Measurements from ENCODE around the gene SPATA2L.
A peak's percentile ranks its signal among the peaks of the same experiment; 100 is the strongest.

Gene SPATA2L

DNA sequence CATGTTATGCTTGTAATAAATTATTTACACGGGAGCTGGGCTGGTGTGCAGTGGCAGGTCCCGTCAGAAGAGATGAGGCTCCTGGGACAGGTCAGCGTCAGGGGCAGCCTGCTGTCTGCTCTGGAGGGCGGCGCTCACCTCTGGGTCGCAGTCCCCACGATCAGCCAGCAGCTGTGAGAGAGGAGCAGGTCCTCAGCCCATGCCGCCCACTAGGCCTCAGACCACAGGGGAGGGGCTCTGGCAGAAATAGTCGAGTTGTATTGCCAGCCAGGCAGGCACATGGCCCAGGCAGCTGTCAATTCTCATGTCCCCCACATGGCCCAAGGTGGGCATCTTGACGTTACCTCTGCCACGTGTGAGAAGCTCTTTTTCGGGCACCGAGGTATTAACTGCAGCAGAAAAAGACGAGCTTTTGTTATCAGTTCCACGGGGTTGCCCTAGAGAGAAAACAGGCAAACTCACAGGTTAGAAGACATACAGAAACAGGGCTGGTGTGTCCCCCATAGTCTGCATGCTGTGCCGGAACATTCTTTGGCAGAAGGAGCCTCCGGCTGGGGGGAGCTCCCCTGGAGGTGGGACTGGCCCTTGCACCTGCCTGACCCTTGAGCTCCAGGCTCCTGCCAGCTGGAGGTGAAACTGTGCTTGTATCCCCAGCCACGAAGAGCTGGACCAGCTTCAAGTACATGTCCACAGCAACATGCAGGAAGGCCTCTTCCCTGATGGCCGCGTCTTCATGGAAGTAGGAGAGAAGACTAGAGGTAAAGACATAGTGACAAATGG, 37.2 kb upstream of the SPATA2L start:
- Histone ChIP-seq H3K36me3 (peaks cover 100% of the 10 kb centered on the region), H3K4me1 (peaks cover 19% of the 10 kb centered on the region), H4K20me1 (peaks cover 76% of the 10 kb centered on the region), H3K9ac (no peak overlapping the region), H3K27me3 (no peaks in the 10 kb centered on the region), H3K27ac (no peak overlapping the region), H3K4me3 (no peak overlapping the region), H3K9me3 (no peaks in the 10 kb centered on the region), H3K4me2 (no peak overlapping the region)
- TF ChIP-seq Cebpa-rat (IDR thresholded peaks at IDR 0.05), result no peak

- H3K4me3 ChIP-seq, result no peak overlapping the region
- H4K20me1 ChIP-seq, result peaks cover 83% of the 10 kb centered on the region
- no peak for TF ChIP-seq Cebpa-rat (IDR thresholded peaks at IDR 0.05)
- peaks cover 100% of the 10 kb centered on the region for H3K36me3 ChIP-seq
- no peak overlapping the region for H3K27ac ChIP-seq
- no peak overlapping the region for H3K9ac ChIP-seq
- no peaks in the 10 kb centered on the region for H3K27me3 ChIP-seq
- peaks cover 19% of the 10 kb centered on the region for H3K4me1 ChIP-seq
- no peaks in the 10 kb centered on the region for H3K9me3 ChIP-seq
- H3K4me2 ChIP-seq, result peak overlapping the region; percentile 56; the same call in 1 of the 2 replicates
These were observed 36.5 kb upstream of the SPATA2L start for GRCh38 chr16:89738072-89738377.

- H3K27ac ChIP-seq, result no peak overlapping the region
- H4K20me1 ChIP-seq, result peaks cover 88% of the 10 kb centered on the region
- H3K4me2 ChIP-seq, result peak overlapping the region; percentile 56
- H3K36me3 ChIP-seq, result peaks cover 100% of the 10 kb centered on the region
- peaks cover 19% of the 10 kb centered on the region for H3K4me1 ChIP-seq
- no peak overlapping the region for H3K4me3 ChIP-seq
- TF ChIP-seq Cebpa-rat (IDR thresholded peaks at IDR 0.05), result no peak
- H3K27me3 ChIP-seq, result no peaks in the 10 kb centered on the region
- no peak overlapping the region for H3K9ac ChIP-seq
- H3K9me3 ChIP-seq, result no peaks in the 10 kb centered on the region
These were observed 36.0 kb upstream of the SPATA2L start for GRCh38 chr16:89737341-89738071.

- H3K36me3 ChIP-seq, result peaks cover 100% of the 10 kb centered on the region
- H3K27ac ChIP-seq, result no peak overlapping the region
- no peaks in the 10 kb centered on the region for H3K9me3 ChIP-seq
- H3K9ac ChIP-seq, result no peak overlapping the region
- TF ChIP-seq Cebpa-rat (IDR thresholded peaks at IDR 0.05), result no peak
- H3K4me1 ChIP-seq, result peaks cover 19% of the 10 kb centered on the region
- peak overlapping the region; percentile 56 for H3K4me2 ChIP-seq
- H3K27me3 ChIP-seq, result no peaks in the 10 kb centered on the region
- H3K4me3 ChIP-seq, result no peak overlapping the region
- H4K20me1 ChIP-seq, result peaks cover 96% of the 10 kb centered on the region
These were observed 35.0 kb upstream of the SPATA2L start for GRCh38 chr16:89736554-89736953.

GRCh38 chr16:89733792-89734191, 32.3 kb upstream of the SPATA2L start:
- Histone ChIP-seq H4K20me1 (peaks cover 94% of the 10 kb centered on the region), H3K9me3 (no peaks in the 10 kb centered on the region), H3K27me3 (no peaks in the 10 kb centered on the region), H3K9ac (no peak overlapping the region), H3K36me3 (peaks cover 99% of the 10 kb centered on the region), H3K27ac (no peak overlapping the region), H3K4me3 (no peak overlapping the region), H3K4me1 (peaks cover 19% of the 10 kb centered on the region), H3K4me2 (no peak overlapping the region)
- TF ChIP-seq Cebpa-rat (IDR thresholded peaks at IDR 0.05), result no peak

GRCh38 chr16:89733322-89733721, 31.8 kb upstream of the SPATA2L start:
- no peaks in the 10 kb centered on the region for H3K27me3 ChIP-seq
- no peak for TF ChIP-seq Cebpa-rat (IDR thresholded peaks at IDR 0.05)
- no peak overlapping the region for H3K27ac ChIP-seq
- peaks cover 99% of the 10 kb centered on the region for H3K36me3 ChIP-seq
- peaks cover 19% of the 10 kb centered on the region for H3K4me1 ChIP-seq
- H3K4me3 ChIP-seq, result no peak overlapping the region
- H4K20me1 ChIP-seq, result peaks cover 91% of the 10 kb centered on the region
- no peaks in the 10 kb centered on the region for H3K9me3 ChIP-seq
- H3K9ac ChIP-seq, result no peak overlapping the region
- no peak overlapping the region for H3K4me2 ChIP-seq

DNA sequence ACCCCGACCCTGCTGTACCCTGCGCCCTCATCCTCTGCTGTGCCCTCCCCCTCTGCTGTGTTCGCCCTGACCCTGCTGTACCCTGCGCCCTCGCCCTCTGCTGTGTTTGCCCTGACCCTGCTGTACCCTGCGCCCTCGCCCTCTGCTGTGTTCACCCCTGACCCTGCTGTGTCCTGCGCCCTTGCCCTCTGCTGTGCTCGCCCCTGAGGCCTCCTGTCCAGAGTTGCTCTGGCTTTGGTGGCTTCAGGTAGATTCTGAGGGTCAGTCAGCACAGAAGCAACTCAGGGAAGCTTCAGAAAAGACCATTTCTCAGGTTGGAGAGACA, 31.4 kb upstream of the SPATA2L start:
- Histone ChIP-seq H3K27me3 (no peaks in the 10 kb centered on the region), H3K27ac (no peak overlapping the region), H3K4me3 (no peak overlapping the region), H3K4me1 (peaks cover 17% of the 10 kb centered on the region), H3K36me3 (peaks cover 99% of the 10 kb centered on the region), H3K4me2 (no peak overlapping the region), H3K9ac (no peak overlapping the region), H3K9me3 (no peaks in the 10 kb centered on the region), H4K20me1 (peaks cover 91% of the 10 kb centered on the region)
- no peak for TF ChIP-seq Cebpa-rat (IDR thresholded peaks at IDR 0.05)

DNA sequence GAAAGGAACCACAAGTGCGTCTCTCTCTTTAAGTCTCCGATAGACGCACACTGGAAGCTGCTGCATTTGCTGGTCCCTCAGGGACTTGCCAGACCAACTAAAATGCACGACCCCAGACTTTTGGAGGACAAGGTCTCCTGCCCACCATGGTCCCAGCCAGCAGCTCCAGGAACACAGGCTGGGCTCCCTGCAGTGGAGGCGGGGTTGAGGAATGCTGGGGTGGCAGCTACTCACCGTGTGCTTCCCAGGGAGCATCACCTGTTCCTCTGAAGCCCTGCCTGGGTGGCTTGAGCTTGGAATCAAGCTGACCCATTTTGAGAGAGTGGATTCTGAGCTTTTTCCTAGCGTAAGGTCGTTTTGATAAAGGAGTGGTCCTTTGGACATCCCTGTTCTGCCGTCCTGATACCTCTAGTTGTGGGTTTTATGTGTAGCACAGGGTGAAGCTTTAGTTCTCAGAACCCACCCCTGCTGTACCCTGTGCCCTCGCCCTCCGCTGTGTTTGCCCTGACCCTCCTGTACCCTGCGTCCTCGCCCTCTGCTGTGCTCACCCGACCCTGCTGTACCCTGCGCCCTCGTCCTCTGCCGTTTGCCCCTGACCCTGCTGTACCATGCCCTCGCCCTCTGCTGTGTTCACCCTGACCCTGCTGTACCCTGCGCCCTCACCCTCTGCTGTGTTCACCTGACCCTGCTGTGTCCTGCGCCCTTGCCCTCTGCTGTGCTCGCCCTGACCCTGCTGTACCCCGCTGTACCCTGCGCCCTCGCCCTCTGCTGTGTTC, 30.8 kb upstream of the SPATA2L start:
- H3K36me3 ChIP-seq, result peaks cover 99% of the 10 kb centered on the region
- peaks cover 17% of the 10 kb centered on the region for H3K4me1 ChIP-seq
- no peak overlapping the region for H3K9ac ChIP-seq
- TF ChIP-seq Cebpa-rat (IDR thresholded peaks at IDR 0.05), result no peak
- H4K20me1 ChIP-seq, result peaks cover 91% of the 10 kb centered on the region
- H3K9me3 ChIP-seq, result no peaks in the 10 kb centered on the region
- no peak overlapping the region for H3K4me3 ChIP-seq
- H3K27ac ChIP-seq, result no peak overlapping the region
- H3K27me3 ChIP-seq, result no peaks in the 10 kb centered on the region
- H3K4me2 ChIP-seq, result no peak overlapping the region

GRCh38 chr16:89730610-89731234, 29.2 kb upstream of the SPATA2L start:
- no peak overlapping the region for H3K4me2 ChIP-seq
- peaks cover 9% of the 10 kb centered on the region; the same call in 1 of the 2 replicates for H3K4me1 ChIP-seq
- H3K27ac ChIP-seq, result no peak overlapping the region
- no peak overlapping the region for H3K4me3 ChIP-seq
- H4K20me1 ChIP-seq, result peaks cover 91% of the 10 kb centered on the region
- no peaks in the 10 kb centered on the region for H3K9me3 ChIP-seq
- H3K36me3 ChIP-seq, result peaks cover 98% of the 10 kb centered on the region
- H3K9ac ChIP-seq, result no peak overlapping the region
- H3K27me3 ChIP-seq, result no peaks in the 10 kb centered on the region
- TF ChIP-seq Cebpa-rat (IDR thresholded peaks at IDR 0.05), result no peak

Measured in BLaER1 (cell line).